Endodermal cell (in vitro differentiated cells): ENCODE data around the gene DAP. TPM values are rescaled to one million over a fixed set of nuclear protein-coding genes. Genes with fewer than 3 reads are reported as not detected.
A peak's percentile ranks its signal among the peaks of the same experiment; 100 is the strongest.

Experiments
- DNase-seq: peaks from one replicate; pipeline ENCODE4 v3.0.0-alpha.2; 2017
- H3K27ac ChIP-seq: 2 replicates; pipeline ENCODE4 v1.5.1; 2013; ENCODE audit warnings: mild to moderate bottlenecking, low read depth, low read length, moderate library complexity
- H3K27me3 ChIP-seq: 2 replicates; pipeline ENCODE4 v1.6.1; 2013; ENCODE audit warnings: mild to moderate bottlenecking, low read length, moderate library complexity; ENCODE audit not compliant: insufficient read depth, control insufficient read depth, poor library complexity, severe bottlenecking
- H3K36me3 ChIP-seq: 2 replicates; pipeline ENCODE4 v1.7.0; 2013; ENCODE audit warnings: mild to moderate bottlenecking, low read length, moderate library complexity; ENCODE audit not compliant: control insufficient read depth, insufficient read depth
- H3K4me1 ChIP-seq: one replicate; pipeline ENCODE4 v1.7.0; 2013; ENCODE audit warnings: low read length; ENCODE audit not compliant: control insufficient read depth, insufficient read depth
- H3K4me3 ChIP-seq: 2 replicates; pipeline ENCODE4 v1.5.1; 2013; ENCODE audit warnings: mild to moderate bottlenecking, low read length, moderate library complexity
- H3K9ac ChIP-seq: 2 replicates; pipeline ENCODE4 v1.6.1; 2013; ENCODE audit warnings: mild to moderate bottlenecking, low read length, moderate library complexity; ENCODE audit not compliant: poor library complexity, severe bottlenecking; ENCODE audit errors: extremely low read depth
- H3K9me3 ChIP-seq: 2 replicates; pipeline ENCODE4 v1.6.1; 2013; ENCODE audit warnings: mild to moderate bottlenecking, low read length, moderate library complexity; ENCODE audit not compliant: control insufficient read depth
- H3K27ac Mint-ChIP-seq: 2 replicates; pipeline ENCODE4 v1.8.0; 2020; ENCODE audit warnings: mixed read lengths
- H3K27me3 Mint-ChIP-seq: 2 replicates; pipeline ENCODE4 v1.8.0; 2021; ENCODE audit warnings: mild to moderate bottlenecking, mixed read lengths; ENCODE audit not compliant: insufficient read depth
- H3K36me3 Mint-ChIP-seq: 2 replicates; pipeline ENCODE4 v1.8.0; 2020; ENCODE audit warnings: low read depth, mixed read lengths
- H3K4me1 Mint-ChIP-seq: 2 replicates; pipeline ENCODE4 v1.8.0; 2020; ENCODE audit warnings: mixed read lengths
- H3K4me3 Mint-ChIP-seq: 2 replicates; pipeline ENCODE4 v1.8.0; 2020; ENCODE audit warnings: mild to moderate bottlenecking, moderate library complexity, mixed read lengths
- H3K9me3 Mint-ChIP-seq: 2 replicates; pipeline ENCODE4 v1.8.0; 2020; ENCODE audit warnings: mild to moderate bottlenecking, mixed read lengths
- WGBS, 2 experiments: methylation state at CpG; one replicate each; pipeline versions ENCODE4 v1.1.5 to v1.1.7; 2013; ENCODE audit warnings: missing lambda C conversion rate in 2 of 2, mixed read lengths in 1 of 2; ENCODE audit not compliant: insufficient coverage in 1 of 2, insufficient read length in 1 of 2; 5-methylcytosine and 5-hydroxymethylcytosine counted together
- total RNA-seq, 2 donors: library from RNA; stranded (reverse); fragmentation: NEBNext Ultra II Directional in 1 of 2; extraction: Animal tissue kit (Norgen Biotek cat#: 25700) in 1 of 2; gene quantifications; 2 replicates in 1 of 2; 3 replicates in 1 of 2; pipeline ENCODE4 v1.2.1, GENCODE V29; 2021
- TF ChIP-seq, protein P1 (sequence below): fragments of 200-600 bp; sonication (generic); conservative IDR thresholded peaks from 2 replicates; pipeline ENCODE4 v1.5.0; 2021; ENCODE audit warnings: antibody characterized with exemption, mild to moderate bottlenecking

The DAP gene
- total RNA-seq, 2 donors from 2014 or later: 77.7 to 106 TPM

DNA sequence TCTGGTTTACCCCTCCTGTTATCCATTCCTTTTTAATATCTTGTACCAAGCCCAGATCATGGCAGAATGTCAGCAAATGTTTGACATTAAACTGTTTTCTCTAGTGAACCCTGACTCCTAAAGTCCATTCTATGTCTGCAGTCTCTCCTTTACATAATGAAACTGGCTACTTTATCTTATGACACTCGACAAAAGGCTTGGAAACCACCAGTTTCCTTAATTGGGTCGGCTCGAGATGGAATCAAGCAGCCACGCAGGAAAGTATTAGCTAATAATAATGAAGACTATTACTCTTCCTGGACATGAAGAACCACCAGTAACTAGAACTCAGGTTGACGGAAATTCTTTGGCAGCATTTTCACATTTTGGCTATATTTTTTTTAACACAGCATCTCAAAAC, 17.5 kb downstream of the DAP start:
- Mint-ChIP-seq H3K27ac (no peak overlapping the region), H3K27me3 (no peaks in the 10 kb centered on the region), H3K4me3 (no peak overlapping the region), H3K36me3 (peaks cover 87% of the 10 kb centered on the region), H3K4me1 (peaks cover 9% of the 10 kb centered on the region), H3K9me3 (peaks cover 22% of the 10 kb centered on the region)
- Histone ChIP-seq H3K9ac (no peak overlapping the region), H3K4me3 (no peak overlapping the region), H3K27me3 (no peaks in the 10 kb centered on the region), H3K4me1 (peaks cover 3% of the 10 kb centered on the region), H3K9me3 (peaks cover 29% of the 10 kb centered on the region), H3K36me3 (peaks cover 85% of the 10 kb centered on the region), H3K27ac (no peak overlapping the region)
- WGBS, 2 experiments: 96 to 100% methylated on average over 1 to 5 of the region's 5 CpGs
- no peak for DNase-seq
- TF ChIP-seq, protein P1, sequence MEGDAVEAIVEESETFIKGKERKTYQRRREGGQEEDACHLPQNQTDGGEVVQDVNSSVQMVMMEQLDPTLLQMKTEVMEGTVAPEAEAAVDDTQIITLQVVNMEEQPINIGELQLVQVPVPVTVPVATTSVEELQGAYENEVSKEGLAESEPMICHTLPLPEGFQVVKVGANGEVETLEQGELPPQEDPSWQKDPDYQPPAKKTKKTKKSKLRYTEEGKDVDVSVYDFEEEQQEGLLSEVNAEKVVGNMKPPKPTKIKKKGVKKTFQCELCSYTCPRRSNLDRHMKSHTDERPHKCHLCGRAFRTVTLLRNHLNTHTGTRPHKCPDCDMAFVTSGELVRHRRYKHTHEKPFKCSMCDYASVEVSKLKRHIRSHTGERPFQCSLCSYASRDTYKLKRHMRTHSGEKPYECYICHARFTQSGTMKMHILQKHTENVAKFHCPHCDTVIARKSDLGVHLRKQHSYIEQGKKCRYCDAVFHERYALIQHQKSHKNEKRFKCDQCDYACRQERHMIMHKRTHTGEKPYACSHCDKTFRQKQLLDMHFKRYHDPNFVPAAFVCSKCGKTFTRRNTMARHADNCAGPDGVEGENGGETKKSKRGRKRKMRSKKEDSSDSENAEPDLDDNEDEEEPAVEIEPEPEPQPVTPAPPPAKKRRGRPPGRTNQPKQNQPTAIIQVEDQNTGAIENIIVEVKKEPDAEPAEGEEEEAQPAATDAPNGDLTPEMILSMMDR: no peak

DNA sequence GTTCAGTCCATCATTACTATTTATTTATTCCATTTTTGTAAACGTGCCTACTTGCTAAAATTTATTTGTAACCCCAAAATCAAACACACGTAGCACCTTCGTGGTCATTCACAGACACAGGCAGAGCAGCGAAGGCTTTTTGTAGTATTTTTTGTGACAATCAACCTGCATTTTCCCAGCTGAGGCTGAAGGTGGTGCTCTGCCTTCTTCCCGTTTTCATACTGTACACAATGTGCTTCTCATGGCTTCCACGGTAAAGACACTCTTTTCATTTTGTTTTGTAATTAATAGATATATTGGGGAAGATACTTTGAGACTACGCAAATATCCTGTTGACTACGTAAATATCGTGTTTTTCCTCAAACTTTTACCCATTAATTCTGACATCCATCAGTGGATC, 19.4 kb downstream of the DAP start:
- H3K4me1 Mint-ChIP-seq: peaks cover 4% of the 10 kb centered on the region
- H3K9me3 Mint-ChIP-seq: peaks cover 22% of the 10 kb centered on the region
- H3K36me3 Mint-ChIP-seq: peaks cover 81% of the 10 kb centered on the region
- H3K27me3 Mint-ChIP-seq: no peaks in the 10 kb centered on the region
- no peak overlapping the region for H3K4me3 Mint-ChIP-seq
- 92 to 93% methylated on average over 7 to 9 of the region's 9 CpGs for WGBS, 2 experiments
- Histone ChIP-seq H3K36me3 (peaks cover 87% of the 10 kb centered on the region), H3K9ac (no peak overlapping the region), H3K27me3 (no peaks in the 10 kb centered on the region), H3K9me3 (peaks cover 29% of the 10 kb centered on the region), H3K4me3 (no peak overlapping the region), H3K4me1 (peaks cover 3% of the 10 kb centered on the region), H3K27ac (no peak overlapping the region)
- no peak overlapping the region for H3K27ac Mint-ChIP-seq
- no peak for DNase-seq
- TF ChIP-seq, protein P1: peak; percentile 51

DNA sequence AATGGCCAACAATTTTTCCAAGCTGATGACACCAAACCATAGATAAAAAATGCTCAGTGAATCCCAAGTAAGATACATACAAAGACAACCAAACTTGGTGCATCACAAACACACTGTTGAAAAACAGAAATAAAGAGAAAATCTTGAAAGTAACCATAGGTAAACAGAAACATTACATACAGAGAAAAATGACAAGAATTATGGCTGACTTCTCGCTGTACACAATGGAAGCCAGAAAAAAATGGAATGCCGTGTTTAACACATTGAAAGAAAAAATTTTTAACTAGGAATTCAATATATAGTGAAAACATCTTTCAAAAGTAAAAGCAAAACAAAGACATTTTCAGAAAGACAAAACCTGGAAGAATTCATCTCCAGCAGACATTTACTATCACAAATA, 20.6 kb downstream of the DAP start:
- TF ChIP-seq, protein P1: no peak
- H3K27ac ChIP-seq: no peak overlapping the region
- Mint-ChIP-seq H3K27me3 (no peaks in the 10 kb centered on the region), H3K4me1 (peaks cover under 1% of the 10 kb centered on the region), H3K4me3 (no peak overlapping the region), H3K36me3 (peaks cover 73% of the 10 kb centered on the region), H3K9me3 (peaks cover 22% of the 10 kb centered on the region), H3K27ac (no peak overlapping the region)
- H3K27me3 ChIP-seq: no peaks in the 10 kb centered on the region
- H3K4me1 ChIP-seq: no peaks in the 10 kb centered on the region
- no peak for DNase-seq
- peaks cover 29% of the 10 kb centered on the region for H3K9me3 ChIP-seq
- 100% methylated on average over 2 of the region's 2 CpGs; no CpG with 5 or more reads in 1 of the 2 experiments for WGBS, 2 experiments
- peaks cover 80% of the 10 kb centered on the region for H3K36me3 ChIP-seq
- no peak overlapping the region for H3K9ac ChIP-seq
- no peak overlapping the region for H3K4me3 ChIP-seq
